ENCODE measurements around the gene ZEB2. TPM values are rescaled to one million over a fixed set of nuclear protein-coding genes. Genes with fewer than 3 reads are reported as not detected.

ZEB2 gene
- total RNA-seq, 1 donor from 2014 or later, result 139 TPM

DNA sequence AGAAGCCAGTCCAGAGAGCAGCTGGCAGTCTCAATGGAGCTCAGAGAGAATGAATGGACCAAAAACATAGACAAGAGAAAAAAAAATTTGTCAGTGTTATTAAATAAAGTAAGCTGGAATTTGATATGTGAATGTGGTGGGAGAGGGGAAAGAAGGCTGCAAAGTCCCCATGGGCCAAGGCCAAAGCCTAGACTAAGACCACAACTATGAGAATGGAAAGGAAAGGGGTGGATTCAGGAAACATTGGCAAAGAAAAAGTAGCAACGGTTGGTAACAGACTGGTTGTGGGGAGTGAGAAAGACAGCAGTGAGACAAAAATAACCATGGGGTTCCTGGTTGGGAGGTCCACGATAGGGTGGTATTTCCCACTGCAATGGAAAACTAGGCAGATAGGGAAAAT, 47.0 kb downstream of the ZEB2 start:
- H3K4me1 Mint-ChIP-seq (ENCODE audit: unreplicated experiment), result peaks cover 31% of the 10 kb centered on the region
- H3K27ac Mint-ChIP-seq (ENCODE audit: unreplicated experiment), result no peak overlapping the region
- H3K9me3 Mint-ChIP-seq (ENCODE audit: unreplicated experiment), result no peaks in the 10 kb centered on the region
- DNase-seq (ENCODE audit: extremely low spot score, unreplicated experiment), result no peak
- TF ChIP-seq, protein P1, sequence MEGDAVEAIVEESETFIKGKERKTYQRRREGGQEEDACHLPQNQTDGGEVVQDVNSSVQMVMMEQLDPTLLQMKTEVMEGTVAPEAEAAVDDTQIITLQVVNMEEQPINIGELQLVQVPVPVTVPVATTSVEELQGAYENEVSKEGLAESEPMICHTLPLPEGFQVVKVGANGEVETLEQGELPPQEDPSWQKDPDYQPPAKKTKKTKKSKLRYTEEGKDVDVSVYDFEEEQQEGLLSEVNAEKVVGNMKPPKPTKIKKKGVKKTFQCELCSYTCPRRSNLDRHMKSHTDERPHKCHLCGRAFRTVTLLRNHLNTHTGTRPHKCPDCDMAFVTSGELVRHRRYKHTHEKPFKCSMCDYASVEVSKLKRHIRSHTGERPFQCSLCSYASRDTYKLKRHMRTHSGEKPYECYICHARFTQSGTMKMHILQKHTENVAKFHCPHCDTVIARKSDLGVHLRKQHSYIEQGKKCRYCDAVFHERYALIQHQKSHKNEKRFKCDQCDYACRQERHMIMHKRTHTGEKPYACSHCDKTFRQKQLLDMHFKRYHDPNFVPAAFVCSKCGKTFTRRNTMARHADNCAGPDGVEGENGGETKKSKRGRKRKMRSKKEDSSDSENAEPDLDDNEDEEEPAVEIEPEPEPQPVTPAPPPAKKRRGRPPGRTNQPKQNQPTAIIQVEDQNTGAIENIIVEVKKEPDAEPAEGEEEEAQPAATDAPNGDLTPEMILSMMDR (IDR thresholded peaks at IDR 0.05), result no peak
- no peak overlapping the region for H3K4me3 Mint-ChIP-seq (ENCODE audit: unreplicated experiment)
- peaks cover 4% of the 10 kb centered on the region for H3K36me3 Mint-ChIP-seq (ENCODE audit: unreplicated experiment)
- H3K27me3 Mint-ChIP-seq (ENCODE audit: unreplicated experiment), result no peaks in the 10 kb centered on the region

DNA sequence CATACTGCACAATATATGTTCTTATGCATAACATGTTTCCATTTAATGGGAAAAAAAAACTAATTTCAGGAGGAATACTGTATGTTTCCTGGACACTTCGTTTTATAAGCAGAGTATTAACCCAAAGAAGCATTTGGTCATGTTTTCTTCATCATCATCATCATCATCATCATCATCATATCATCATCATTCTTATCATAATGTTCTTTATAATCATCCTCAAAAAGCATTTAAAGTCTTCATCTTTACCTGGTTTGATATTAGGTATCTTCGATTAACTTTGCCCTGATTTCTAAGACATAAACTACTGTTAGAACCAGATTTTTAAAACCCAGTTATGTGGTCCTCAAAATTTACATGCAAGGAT, 47.9 kb downstream of the ZEB2 start:
- no peak for DNase-seq (ENCODE audit: extremely low spot score, unreplicated experiment)
- H3K4me1 Mint-ChIP-seq (ENCODE audit: unreplicated experiment), result peaks cover 25% of the 10 kb centered on the region
- TF ChIP-seq, protein P1 (IDR thresholded peaks at IDR 0.05), result no peak
- H3K27me3 Mint-ChIP-seq (ENCODE audit: unreplicated experiment), result no peaks in the 10 kb centered on the region
- no peak overlapping the region for H3K4me3 Mint-ChIP-seq (ENCODE audit: unreplicated experiment)
- H3K9me3 Mint-ChIP-seq (ENCODE audit: unreplicated experiment), result no peaks in the 10 kb centered on the region
- H3K36me3 Mint-ChIP-seq (ENCODE audit: unreplicated experiment), result peaks cover 7% of the 10 kb centered on the region
- H3K27ac Mint-ChIP-seq (ENCODE audit: unreplicated experiment), result no peak overlapping the region

DNA sequence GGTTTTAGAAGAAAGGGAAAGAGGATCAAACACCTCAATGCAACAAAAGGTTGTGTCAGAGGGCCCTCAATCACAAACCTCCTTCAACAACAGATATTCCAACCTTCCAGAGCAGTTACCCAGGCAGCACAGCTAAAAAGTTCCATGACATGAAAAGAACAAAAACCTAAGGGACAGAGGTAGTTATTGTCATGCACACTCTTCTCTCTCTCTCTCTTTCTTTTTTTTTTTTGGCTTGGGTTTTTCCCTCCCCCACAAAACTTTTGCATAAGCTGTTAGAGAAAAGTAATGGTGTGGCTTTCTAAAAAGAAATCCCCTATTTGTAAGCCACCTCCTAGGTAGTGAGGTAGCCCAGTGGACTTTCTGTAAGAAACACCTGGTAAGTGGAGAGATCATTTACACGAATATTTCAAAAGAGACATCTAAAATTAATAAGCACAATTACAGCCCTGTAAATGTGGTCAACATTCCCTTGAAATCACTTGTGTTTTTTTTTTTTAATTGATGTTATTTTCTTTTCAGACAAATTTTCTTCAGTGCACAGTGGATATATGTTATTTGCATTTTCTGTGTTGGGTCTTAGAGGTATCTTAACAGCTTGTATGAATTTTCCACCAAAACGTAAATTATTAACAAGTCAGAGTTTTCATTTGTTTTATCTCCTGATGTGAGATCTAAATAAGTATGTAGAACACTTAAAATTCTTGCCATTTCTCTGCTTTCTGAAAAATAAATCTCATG, 48.4 kb downstream of the ZEB2 start:
- Mint-ChIP-seq H3K27ac (ENCODE audit: unreplicated experiment) (peak overlapping the region; percentile 35), H3K9me3 (ENCODE audit: unreplicated experiment) (no peaks in the 10 kb centered on the region), H3K4me1 (ENCODE audit: unreplicated experiment) (peaks cover 20% of the 10 kb centered on the region), H3K27me3 (ENCODE audit: unreplicated experiment) (no peaks in the 10 kb centered on the region), H3K4me3 (ENCODE audit: unreplicated experiment) (no peak overlapping the region), H3K36me3 (ENCODE audit: unreplicated experiment) (peaks cover 7% of the 10 kb centered on the region)
- no peak for DNase-seq (ENCODE audit: extremely low spot score, unreplicated experiment)
- TF ChIP-seq, protein P1 (IDR thresholded peaks at IDR 0.05), result no peak

DNA sequence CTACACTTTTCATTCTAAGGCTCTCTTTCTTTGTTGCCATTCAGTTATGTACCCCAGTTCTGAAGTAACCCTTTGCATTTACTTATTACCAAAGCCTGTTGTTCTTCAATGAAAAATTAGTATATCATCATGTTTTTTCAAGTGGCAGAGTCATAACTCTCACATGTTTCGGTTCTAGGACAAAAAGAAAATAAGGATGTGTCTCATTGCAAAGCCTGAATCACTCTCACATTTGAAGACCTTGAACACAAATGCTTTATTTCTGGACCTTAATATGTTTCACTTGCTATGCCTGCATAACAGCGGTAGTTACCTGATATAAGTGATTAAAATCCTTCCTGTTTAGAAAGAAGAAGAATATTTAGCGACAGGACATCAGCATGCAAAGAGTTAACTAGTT, 49.1 kb downstream of the ZEB2 start:
- no peak for DNase-seq (ENCODE audit: extremely low spot score, unreplicated experiment)
- TF ChIP-seq, protein P1 (IDR thresholded peaks at IDR 0.05), result no peak
- Mint-ChIP-seq H3K4me3 (ENCODE audit: unreplicated experiment) (no peak overlapping the region), H3K9me3 (ENCODE audit: unreplicated experiment) (no peaks in the 10 kb centered on the region), H3K36me3 (ENCODE audit: unreplicated experiment) (peaks cover 7% of the 10 kb centered on the region), H3K27me3 (ENCODE audit: unreplicated experiment) (no peaks in the 10 kb centered on the region), H3K4me1 (ENCODE audit: unreplicated experiment) (peaks cover 14% of the 10 kb centered on the region), H3K27ac (ENCODE audit: unreplicated experiment) (peak overlapping the region; percentile 35)

DNA sequence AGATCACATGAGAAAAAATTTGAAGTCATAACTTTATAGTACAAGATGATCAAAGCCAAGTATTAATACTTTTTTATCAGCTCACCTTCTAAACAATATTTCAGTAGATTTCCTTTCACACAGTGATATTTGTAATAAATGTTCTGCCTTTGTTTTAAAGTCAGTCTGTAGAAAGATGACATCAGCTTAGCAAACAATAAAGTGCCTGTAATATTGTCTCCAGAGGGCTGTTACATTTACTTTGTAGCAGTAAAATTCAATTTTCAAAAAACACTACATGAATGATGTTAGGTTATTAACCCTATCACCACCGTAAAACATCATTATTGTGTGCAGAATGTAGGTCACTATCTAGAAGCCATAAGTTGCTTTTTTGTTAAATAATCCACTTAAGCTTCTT, 49.6 kb downstream of the ZEB2 start:
- TF ChIP-seq, protein P1 (IDR thresholded peaks at IDR 0.05), result no peak
- no peak overlapping the region for H3K4me3 Mint-ChIP-seq (ENCODE audit: unreplicated experiment)
- DNase-seq (ENCODE audit: extremely low spot score, unreplicated experiment), result no peak
- H3K4me1 Mint-ChIP-seq (ENCODE audit: unreplicated experiment), result peaks cover 12% of the 10 kb centered on the region
- H3K27ac Mint-ChIP-seq (ENCODE audit: unreplicated experiment), result peak overlapping the region; percentile 35
- no peaks in the 10 kb centered on the region for H3K27me3 Mint-ChIP-seq (ENCODE audit: unreplicated experiment)
- no peaks in the 10 kb centered on the region for H3K9me3 Mint-ChIP-seq (ENCODE audit: unreplicated experiment)
- H3K36me3 Mint-ChIP-seq (ENCODE audit: unreplicated experiment), result peaks cover 7% of the 10 kb centered on the region
